Fibroblast of lung (primary cell): Measurements from ENCODE around the gene INIP. TPM values are rescaled to one million over a fixed set of nuclear protein-coding genes. Genes with fewer than 3 reads are reported as not detected.
"Not testable (repeated sequence)": the region's sequence is repeated elsewhere in the genome, so short reads cannot be mapped to it uniquely, and the experiment has no call there.

Experiments used
- DNase-seq, 2 donors: peaks; one replicate each; pipeline versions ENCODE4 v3.0.0 to v3.0.0-alpha.2; 2010; ENCODE audit warnings: low read depth in 2 of 2
- H2AFZ ChIP-seq: 2 replicates; pipeline ENCODE4 v1.5.1; 2012; ENCODE audit warnings: low read length, control low read depth, inconsistent platforms
- H3K27ac ChIP-seq: 2 replicates; pipeline ENCODE4 v1.5.1; 2011; ENCODE audit warnings: low read length, control low read depth; ENCODE audit not compliant: insufficient read depth
- H3K27me3 ChIP-seq: 2 replicates; pipeline ENCODE4 v1.5.1; 2011; ENCODE audit warnings: mild to moderate bottlenecking, low read length; ENCODE audit not compliant: control insufficient read depth, insufficient read depth
- H3K36me3 ChIP-seq: 2 replicates; pipeline ENCODE4 v1.5.1; 2011; ENCODE audit warnings: low read length; ENCODE audit not compliant: control insufficient read depth, insufficient read depth
- H3K4me1 ChIP-seq: 2 replicates; pipeline ENCODE4 v1.5.1; 2011; ENCODE audit warnings: low read length; ENCODE audit not compliant: control insufficient read depth, insufficient read depth; ENCODE audit errors: extremely low read depth
- H3K4me2 ChIP-seq: 2 replicates; pipeline ENCODE4 v1.5.1; 2011; ENCODE audit warnings: low read length, control low read depth; ENCODE audit not compliant: insufficient read depth; ENCODE audit errors: extremely low read depth
- H3K4me3 ChIP-seq, 4 experiments: fragments of 200-600 bp in 1 of 4; sonication (generic) in 1 of 4; replicated peaks in 1 of 4; 2 replicates each; pipeline ENCODE4 v1.5.1; 2011 to 2016; ENCODE audit warnings: low read length in 4 of 4, low read depth in 3 of 4, mild to moderate bottlenecking in 3 of 4, control low read depth in 2 of 4, inconsistent platforms in 1 of 4, mixed read lengths in 1 of 4; ENCODE audit not compliant: insufficient read depth in 1 of 4; ENCODE audit errors: control extremely low read depth in 1 of 4
- H3K79me2 ChIP-seq: 2 replicates; pipeline ENCODE4 v1.5.1; 2012; ENCODE audit warnings: mild to moderate bottlenecking, low read length, inconsistent platforms; ENCODE audit not compliant: control insufficient read depth, insufficient read depth
- H3K9ac ChIP-seq: 2 replicates; pipeline ENCODE4 v1.5.1; 2011; ENCODE audit warnings: mild to moderate bottlenecking, low read length, control low read depth; ENCODE audit not compliant: insufficient read depth
- H3K9me3 ChIP-seq: 2 replicates; pipeline ENCODE4 v1.5.1; 2012; ENCODE audit warnings: low read depth, low read length; ENCODE audit not compliant: control insufficient read depth, insufficient read depth
- H4K20me1 ChIP-seq: 2 replicates; pipeline ENCODE4 v1.5.1; 2011; ENCODE audit warnings: low read length; ENCODE audit not compliant: control insufficient read depth, insufficient read depth; ENCODE audit errors: extremely low read depth
- CTCF ChIP-seq, 2 donors: IDR thresholded peaks in 1 of 2; conservative IDR thresholded peaks in 1 of 2; 1 replicate in 1 of 2; 2 replicates in 1 of 2; pipeline ENCODE4 v1.5.1; 2011 to 2012; ENCODE audit warnings: low read length in 2 of 2, control low read depth in 1 of 2, inconsistent platforms in 1 of 2, low read depth in 1 of 2, mild to moderate bottlenecking in 1 of 2
- EZH2 ChIP-seq: IDR thresholded peaks from 2 replicates; pipeline ENCODE4 v1.5.1; 2012; ENCODE audit warnings: low read length, control low read depth, mild to moderate bottlenecking; ENCODE audit errors: missing control alignments
- polyA plus RNA-seq, 2 donors: library from polyadenylated mRNA; depleted of rRNA in 1 of 2; stranded (reverse) in 1 of 2; unstranded in 1 of 2; fragments of >200 nt; gene quantifications; 2 replicates each; pipeline ENCODE4 v1.2.1, GENCODE V29; 2011 to 2012; ENCODE audit warnings: missing spikeins in 1 of 2
- total RNA-seq: library from RNA; depleted of rRNA; stranded (reverse); fragments of >200 nt; gene quantifications from 2 replicates; pipeline ENCODE4 v1.2.1, GENCODE V29; 2014

Gene INIP
- total and polyA plus RNA-seq, 2 donors (not counting 1 experiment from before 2014, with no cell fraction given), result 14.4 to 24.1 TPM

DNA sequence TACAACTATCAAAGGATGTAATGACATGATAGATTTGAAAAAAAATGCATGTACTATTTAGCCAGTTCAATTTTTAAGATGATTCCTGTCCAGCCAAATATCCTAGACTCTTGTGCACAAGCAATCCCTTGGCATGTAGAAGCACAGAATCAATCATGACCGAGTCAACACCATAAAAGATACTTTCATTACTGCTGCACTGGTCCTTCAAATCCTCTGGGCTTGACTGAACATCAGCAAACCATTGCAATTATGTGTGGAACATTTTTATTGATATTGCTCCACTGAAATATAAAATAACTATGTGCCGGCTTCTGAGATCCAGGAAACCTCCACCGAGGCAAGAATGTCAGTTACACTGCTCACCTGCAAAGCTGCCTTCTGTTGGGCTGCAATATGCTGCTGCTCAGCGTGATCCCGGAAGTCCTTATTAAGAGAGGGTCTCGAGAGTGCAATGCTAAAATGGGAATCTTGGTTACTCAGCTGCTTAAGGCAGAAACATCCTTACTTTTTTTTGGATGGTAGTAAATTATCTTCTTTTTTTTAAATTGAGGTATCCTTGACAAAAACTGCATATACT lies 28.7 kb downstream of the INIP start:
- Histone ChIP-seq H3K4me1 (no peaks in the 10 kb centered on the region), H3K36me3 (peaks cover 2% of the 10 kb centered on the region), H4K20me1 (no peaks in the 10 kb centered on the region), H3K9me3 (no peaks in the 10 kb centered on the region), H2AFZ (no peak overlapping the region), H3K27me3 (no peaks in the 10 kb centered on the region), H3K79me2 (no peaks in the 10 kb centered on the region), H3K9ac (no peak overlapping the region), H3K27ac (no peak overlapping the region), H3K4me2 (no peak overlapping the region), H3K4me3 (no peak overlapping the region)
- DNase-seq, result no peak
- no peak for TF ChIP-seq EZH2

- no peak for DNase-seq
- no peak for TF ChIP-seq CTCF (conservative IDR thresholded peaks at IDR 0.05 in 1 of 2, IDR thresholded peaks at IDR 0.05 in 1 of 2; ENCODE audit: low read depth in 1 of 2, low read length in 2 of 2)
- TF ChIP-seq EZH2, result no peak
Observed at GRCh38 chr9:112680731-112681402, 37.0 kb downstream of the INIP start.

GRCh38 chr9:112677040-112677439 lies 40.9 kb downstream of the INIP start:
- DNase-seq, result no peak
- Histone ChIP-seq H3K9ac (no peak overlapping the region), H4K20me1 (no peaks in the 10 kb centered on the region), H3K4me2 (no peak overlapping the region), H3K4me1 (no peaks in the 10 kb centered on the region), H3K79me2 (no peaks in the 10 kb centered on the region), H3K4me3 (no peak overlapping the region), H3K9me3 (no peaks in the 10 kb centered on the region), H3K27ac (no peak overlapping the region), H3K36me3 (no peaks in the 10 kb centered on the region), H2AFZ (no peak overlapping the region), H3K27me3 (no peaks in the 10 kb centered on the region)
- TF ChIP-seq EZH2, result no peak

More at GRCh38 chr9:112680731-112681402, 37.0 kb downstream of the INIP start:
- Histone ChIP-seq H3K9ac (no peak overlapping the region), H4K20me1 (no peaks in the 10 kb centered on the region), H2AFZ (no peak overlapping the region), H3K27me3 (no peaks in the 10 kb centered on the region), H3K4me1 (no peaks in the 10 kb centered on the region), H3K27ac (no peak overlapping the region), H3K9me3 (no peaks in the 10 kb centered on the region), H3K36me3 (no peaks in the 10 kb centered on the region), H3K4me3 (no peak overlapping the region), H3K79me2 (no peaks in the 10 kb centered on the region), H3K4me2 (no peak overlapping the region)

- not testable (repeated sequence) for H3K4me1 ChIP-seq, H3K27me3 ChIP-seq, H3K4me3 ChIP-seq
Observed at GRCh38 chr9:112673221-112673620, 44.7 kb downstream of the INIP start.

More at GRCh38 chr9:112673221-112673620, 44.7 kb downstream of the INIP start:
- not testable (repeated sequence) for H3K9ac ChIP-seq, H3K9me3 ChIP-seq, DNase-seq, H3K4me2 ChIP-seq, H3K79me2 ChIP-seq, H2AFZ ChIP-seq, H3K27ac ChIP-seq, H3K36me3 ChIP-seq, H4K20me1 ChIP-seq
